ENCODE results near the gene SMIM22.
"Not testable (repeated sequence)": the region's sequence is repeated elsewhere in the genome, so short reads cannot be mapped to it uniquely, and the experiment has no call there.

The SMIM22 gene

DNA sequence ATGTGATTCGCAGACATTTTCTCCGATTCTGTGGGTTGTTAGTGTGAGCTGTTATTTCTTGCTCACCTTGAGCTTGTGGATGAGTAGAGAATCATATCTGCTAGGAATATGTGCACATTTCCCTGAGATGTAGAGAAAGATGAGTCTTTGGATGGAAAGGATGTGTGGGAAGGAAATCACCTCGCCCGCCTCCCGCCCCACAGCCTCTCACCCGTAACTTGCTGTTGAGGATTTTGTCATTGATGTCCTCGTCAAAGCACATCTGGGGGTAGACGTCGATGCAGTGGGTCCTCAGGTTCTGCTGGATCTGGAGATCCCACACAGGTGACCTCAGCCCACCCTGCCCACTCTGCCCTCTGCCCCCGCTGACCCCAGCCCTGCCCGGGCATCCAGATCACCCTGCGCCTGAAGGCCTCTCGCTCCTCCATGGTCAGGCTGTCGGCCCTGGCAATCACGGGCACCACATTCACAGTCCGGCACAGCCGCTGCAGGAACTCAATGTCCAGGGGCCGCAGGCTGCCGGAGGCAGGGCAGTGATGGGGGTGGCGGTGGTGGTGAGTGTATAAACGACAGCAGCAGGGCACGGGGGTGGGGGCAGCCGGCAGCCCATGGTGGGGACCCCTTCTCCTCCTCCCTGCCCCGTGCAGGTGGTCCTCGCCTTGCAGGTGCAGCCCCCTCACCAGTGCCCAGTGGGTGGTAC lies 11.8 kb upstream of the SMIM22 start:
- Mint-ChIP-seq H3K36me3 (ENCODE audit: low read depth) (no peaks in the 10 kb centered on the region), H3K27ac (no peak overlapping the region), H3K9me3 (no peaks in the 10 kb centered on the region), H3K27me3 (no peaks in the 10 kb centered on the region), H3K4me3 (no peak overlapping the region), H3K4me1 (no peaks in the 10 kb centered on the region)
- ATAC-seq (no peak), DNase-seq (no peak)

- H3K36me3 Mint-ChIP-seq (ENCODE audit: low read depth): no peaks in the 10 kb centered on the region
- no peaks in the 10 kb centered on the region for H3K9me3 Mint-ChIP-seq
- no peaks in the 10 kb centered on the region for H3K27me3 Mint-ChIP-seq
- no peak overlapping the region for H3K27ac Mint-ChIP-seq
- DNase-seq (no peak), ATAC-seq (no peak)
- H3K4me1 Mint-ChIP-seq: no peaks in the 10 kb centered on the region
- H3K4me3 Mint-ChIP-seq: no peak overlapping the region
Observed at GRCh38 chr16:4783951-4784336, 11.2 kb upstream of the SMIM22 start.

DNA sequence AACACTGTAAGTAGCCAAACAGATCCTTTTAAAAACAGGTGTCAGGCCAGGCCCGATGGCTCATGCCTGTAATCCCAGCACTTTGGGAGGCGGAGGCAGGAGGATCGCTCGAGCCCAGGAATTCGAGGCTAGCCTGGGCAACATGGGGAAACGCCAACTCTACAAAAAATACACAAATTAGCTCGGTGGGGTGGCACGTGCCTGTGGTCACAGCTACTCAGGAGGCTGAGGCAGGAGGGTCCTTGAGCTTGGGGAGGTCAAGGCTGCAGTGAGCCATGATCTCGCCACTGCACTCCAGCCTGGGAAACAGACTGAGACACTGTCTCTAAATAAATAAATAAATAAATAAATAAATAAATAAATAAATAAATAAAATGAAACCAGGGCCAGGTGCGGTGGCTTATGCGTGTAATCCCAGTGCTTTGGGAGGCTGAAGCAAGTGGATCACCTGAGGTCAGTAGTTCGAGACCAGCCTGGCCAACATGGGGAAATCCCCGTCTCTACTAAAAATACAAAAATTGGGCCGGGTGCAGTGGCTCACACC lies 10.7 kb upstream of the SMIM22 start:
- ATAC-seq; H3K27ac Mint-ChIP-seq; H3K9me3 Mint-ChIP-seq; H3K4me1 Mint-ChIP-seq; H3K27me3 Mint-ChIP-seq; H3K36me3 Mint-ChIP-seq (ENCODE audit: low read depth); DNase-seq; H3K4me3 Mint-ChIP-seq: not testable (repeated sequence)

- Mint-ChIP-seq H3K27me3 (peaks cover 1% of the 10 kb centered on the region), H3K27ac (no peak overlapping the region)
Observed at GRCh38 chr16:4785758-4786433, 9.3 kb upstream of the SMIM22 start.

GRCh38 chr16:4787068-4787467 lies 8.1 kb upstream of the SMIM22 start:
- no peak for ATAC-seq
- peaks cover 1% of the 10 kb centered on the region for H3K27me3 Mint-ChIP-seq
- no peaks in the 10 kb centered on the region for H3K36me3 Mint-ChIP-seq (ENCODE audit: low read depth)
- H3K4me3 Mint-ChIP-seq: no peak overlapping the region
- H3K4me1 Mint-ChIP-seq: no peaks in the 10 kb centered on the region
- no peaks in the 10 kb centered on the region for H3K9me3 Mint-ChIP-seq
- DNase-seq: no peak
- no peak overlapping the region for H3K27ac Mint-ChIP-seq

More at GRCh38 chr16:4785758-4786433, 9.3 kb upstream of the SMIM22 start:
- no peaks in the 10 kb centered on the region for H3K4me1 Mint-ChIP-seq
- ATAC-seq (no peak), DNase-seq (no peak)
- no peaks in the 10 kb centered on the region for H3K36me3 Mint-ChIP-seq (ENCODE audit: low read depth)
- H3K9me3 Mint-ChIP-seq: no peaks in the 10 kb centered on the region
- H3K4me3 Mint-ChIP-seq: no peak overlapping the region

DNA sequence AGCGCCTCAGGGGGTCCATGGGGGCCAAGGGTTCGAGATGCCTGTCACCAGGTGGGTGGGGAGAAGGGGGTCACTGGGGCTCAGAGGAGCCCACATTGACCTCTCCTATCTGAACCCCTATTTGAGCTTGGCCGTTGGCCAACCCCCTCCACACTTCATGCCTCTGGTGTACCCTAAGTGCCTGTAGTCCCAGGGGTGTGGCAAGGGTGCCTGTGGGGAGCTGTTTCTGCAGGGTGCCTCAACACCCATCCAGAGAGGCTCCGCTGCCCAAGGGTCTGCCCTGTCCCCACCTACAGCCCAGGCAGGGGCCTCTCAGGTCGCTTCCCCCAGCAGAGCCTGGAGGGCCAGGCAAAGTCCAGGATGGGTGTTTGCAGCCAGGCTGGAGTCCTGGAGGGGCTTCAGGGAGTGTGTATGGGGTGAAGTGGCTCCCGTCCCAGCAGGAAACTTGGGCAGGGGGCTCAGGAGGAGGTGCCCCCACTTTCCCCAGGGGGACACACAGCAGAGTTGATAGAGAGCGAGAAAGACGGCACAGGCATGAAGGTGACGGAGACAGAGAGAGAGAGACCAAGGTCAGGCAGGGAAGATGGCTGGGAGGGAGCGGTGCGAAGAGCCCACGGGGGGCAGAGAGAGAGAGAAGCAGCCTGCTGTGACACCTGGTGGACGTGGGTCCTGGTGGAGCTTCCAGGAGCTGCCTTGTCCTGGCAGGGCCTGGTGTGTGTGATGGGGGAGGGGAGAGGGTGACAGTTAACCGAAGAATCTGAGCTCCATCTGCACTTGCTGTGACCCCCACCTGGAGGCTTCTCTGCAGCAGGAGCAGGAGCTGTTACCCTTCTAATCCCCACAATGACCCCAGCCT lies 7.3 kb upstream of the SMIM22 start, which contains the start of gene SEPTIN12:
SEPTIN12 (minus strand) TSS at position 719 of the 856 bp plus-strand sequence; CDS start at position 19, 700 bp downstream.
- H3K36me3 Mint-ChIP-seq (ENCODE audit: low read depth): no peaks in the 10 kb centered on the region
- H3K27me3 Mint-ChIP-seq: peaks cover 1% of the 10 kb centered on the region
- DNase-seq (no peak), ATAC-seq (peak; percentile 46)
- no peak within 1 kb of the TSS for H3K27ac Mint-ChIP-seq
- no peak within 1 kb of the TSS for H3K4me3 Mint-ChIP-seq
- H3K9me3 Mint-ChIP-seq: no peaks in the 10 kb centered on the region
- H3K4me1 Mint-ChIP-seq: no peaks in the 10 kb centered on the region

- H3K4me3 Mint-ChIP-seq: no peak overlapping the region
- H3K9me3 Mint-ChIP-seq: no peaks in the 10 kb centered on the region
- DNase-seq (no peak), ATAC-seq (no peak)
- no peak overlapping the region for H3K27ac Mint-ChIP-seq
- H3K36me3 Mint-ChIP-seq (ENCODE audit: low read depth): no peaks in the 10 kb centered on the region
- H3K4me1 Mint-ChIP-seq: no peaks in the 10 kb centered on the region
- H3K27me3 Mint-ChIP-seq: peaks cover 1% of the 10 kb centered on the region
Observed at GRCh38 chr16:4788489-4788889, 6.7 kb upstream of the SMIM22 start.

DNA sequence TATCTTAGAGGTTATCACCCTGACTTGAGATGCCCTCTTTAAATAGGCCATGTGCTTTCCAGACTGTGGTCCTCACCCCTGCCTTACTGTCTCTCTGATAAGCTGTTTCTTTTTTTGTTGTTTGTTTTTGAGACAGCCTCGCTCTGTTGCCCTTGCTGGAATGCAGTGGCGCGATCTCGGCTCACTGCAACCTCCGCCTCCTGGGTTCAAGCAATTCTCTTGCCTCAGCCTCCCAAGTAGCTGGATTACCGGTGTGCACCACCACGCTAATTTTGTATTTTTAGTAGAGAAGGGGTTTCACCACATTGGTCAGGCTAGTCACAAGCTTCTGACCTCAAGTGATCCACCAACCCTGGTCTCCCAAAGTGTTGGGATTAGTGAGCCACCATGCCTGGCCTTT lies 6.3 kb upstream of the SMIM22 start:
- H3K36me3 Mint-ChIP-seq (ENCODE audit: low read depth): no peaks in the 10 kb centered on the region
- ATAC-seq (no peak), DNase-seq (no peak)
- no peak overlapping the region for H3K4me3 Mint-ChIP-seq
- H3K27me3 Mint-ChIP-seq: peaks cover 1% of the 10 kb centered on the region
- no peaks in the 10 kb centered on the region for H3K9me3 Mint-ChIP-seq
- no peak overlapping the region for H3K27ac Mint-ChIP-seq
- no peaks in the 10 kb centered on the region for H3K4me1 Mint-ChIP-seq

DNA sequence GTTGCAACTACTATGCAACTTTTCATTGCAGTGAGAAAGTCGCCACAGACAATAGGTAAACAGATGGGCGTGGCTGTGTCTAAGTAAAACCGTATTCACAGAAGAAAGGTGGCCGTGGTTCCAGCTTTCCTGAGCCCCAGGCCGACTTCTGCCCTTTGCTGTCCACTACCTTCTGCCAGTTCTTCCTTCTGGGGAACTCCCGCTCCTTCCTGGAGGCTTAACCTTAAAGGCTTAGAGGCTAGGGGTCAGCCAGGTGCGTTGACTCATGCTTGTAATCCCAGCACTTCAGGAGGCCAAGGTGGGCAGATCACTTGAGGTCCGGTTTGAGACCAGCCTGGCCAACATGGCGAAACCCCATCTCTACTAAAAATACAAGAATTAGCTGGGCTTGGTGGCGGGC lies 4.9 kb upstream of the SMIM22 start:
- H3K9me3 Mint-ChIP-seq: no peaks in the 10 kb centered on the region
- no peaks in the 10 kb centered on the region for H3K4me1 Mint-ChIP-seq
- H3K27ac Mint-ChIP-seq: no peak overlapping the region
- H3K4me3 Mint-ChIP-seq: no peak overlapping the region
- no peak for DNase-seq
- ATAC-seq: no peak
- H3K27me3 Mint-ChIP-seq: peaks cover 1% of the 10 kb centered on the region
- no peaks in the 10 kb centered on the region for H3K36me3 Mint-ChIP-seq (ENCODE audit: low read depth)

GRCh38 chr16:4790871-4791270 lies 4.3 kb upstream of the SMIM22 start:
- no peak overlapping the region for H3K27ac Mint-ChIP-seq
- H3K36me3 Mint-ChIP-seq (ENCODE audit: low read depth): no peaks in the 10 kb centered on the region
- H3K9me3 Mint-ChIP-seq: no peaks in the 10 kb centered on the region
- no peaks in the 10 kb centered on the region for H3K4me1 Mint-ChIP-seq
- no peak for ATAC-seq
- no peak overlapping the region for H3K4me3 Mint-ChIP-seq
- no peak for DNase-seq
- peaks cover 1% of the 10 kb centered on the region for H3K27me3 Mint-ChIP-seq

- Mint-ChIP-seq H3K4me3 (no peak overlapping the region), H3K27ac (no peak overlapping the region), H3K4me1 (no peaks in the 10 kb centered on the region)
Observed at GRCh38 chr16:4792951-4793513, 2.1 kb upstream of the SMIM22 start.

GRCh38 chr16:4795828-4796572 lies 831 bp downstream of the SMIM22 start:
- Mint-ChIP-seq H3K27ac (no peak overlapping the region), H3K36me3 (ENCODE audit: low read depth) (no peaks in the 10 kb centered on the region), H3K27me3 (no peaks in the 10 kb centered on the region), H3K9me3 (no peaks in the 10 kb centered on the region), H3K4me1 (peaks cover 7% of the 10 kb centered on the region), H3K4me3 (no peak overlapping the region)
- DNase-seq (no peak), ATAC-seq (no peak)

More at GRCh38 chr16:4792951-4793513, 2.1 kb upstream of the SMIM22 start:
- no peak for ATAC-seq
- H3K27me3 Mint-ChIP-seq: peaks cover 1% of the 10 kb centered on the region
- DNase-seq: no peak
- no peaks in the 10 kb centered on the region for H3K36me3 Mint-ChIP-seq (ENCODE audit: low read depth)
- no peaks in the 10 kb centered on the region for H3K9me3 Mint-ChIP-seq

DNA sequence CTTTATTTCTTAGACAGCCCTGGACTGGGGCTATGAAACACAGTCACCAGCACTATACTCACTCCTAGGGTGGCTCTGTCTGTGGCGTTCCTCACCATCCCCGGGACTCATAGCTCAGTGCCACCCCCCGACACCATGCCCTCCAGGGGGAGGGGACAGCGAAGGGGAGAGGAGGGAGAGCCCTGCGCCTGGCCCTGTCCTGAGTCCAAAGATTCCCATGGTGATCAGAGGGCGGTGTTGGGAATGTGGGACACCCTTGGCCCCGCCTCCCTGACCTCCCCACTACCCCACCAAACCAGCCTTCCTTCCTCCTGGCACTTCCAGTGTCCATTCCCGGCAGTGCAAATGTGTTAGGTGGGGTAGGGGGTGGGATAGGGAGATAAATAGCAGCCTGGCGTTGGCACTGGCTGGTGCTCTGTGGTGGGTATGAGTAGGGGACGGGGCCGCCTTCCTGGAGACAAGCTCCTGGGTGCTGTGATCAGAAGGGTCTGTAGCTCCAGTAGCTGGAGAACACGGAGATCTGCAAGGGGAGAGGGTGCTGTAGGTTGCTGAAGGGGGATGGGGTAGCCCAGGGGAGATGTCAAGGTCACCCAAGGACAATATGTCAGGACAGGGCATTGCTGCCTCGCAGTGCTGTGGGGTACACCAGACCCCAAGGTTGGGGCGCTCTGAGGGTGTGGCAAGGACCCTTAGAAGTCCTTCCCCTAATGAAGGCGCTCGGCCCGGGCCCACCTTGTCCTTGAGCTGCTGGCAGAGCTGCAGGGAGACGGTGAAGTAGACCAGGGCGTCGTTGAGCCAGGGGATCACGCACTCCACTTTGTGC lies 2.0 kb downstream of the SMIM22 start:
- no peaks in the 10 kb centered on the region for H3K36me3 Mint-ChIP-seq (ENCODE audit: low read depth)
- H3K9me3 Mint-ChIP-seq: no peaks in the 10 kb centered on the region

More for the DNA sequence above, 2.0 kb downstream of the SMIM22 start:
- ATAC-seq: no peak
- H3K4me1 Mint-ChIP-seq: peaks cover 7% of the 10 kb centered on the region
- no peaks in the 10 kb centered on the region for H3K27me3 Mint-ChIP-seq
- H3K4me3 Mint-ChIP-seq: no peak overlapping the region
- no peak for DNase-seq
- H3K27ac Mint-ChIP-seq: no peak overlapping the region

Measured in activated naive CD8-positive, alpha-beta T cell treated with anti-CD3 and anti-CD28 coated beads, Interleukin-2, amount 50 U/mL, for 24 hours (primary cell).